ENCODE results near the gene C4orf50.

DNA sequence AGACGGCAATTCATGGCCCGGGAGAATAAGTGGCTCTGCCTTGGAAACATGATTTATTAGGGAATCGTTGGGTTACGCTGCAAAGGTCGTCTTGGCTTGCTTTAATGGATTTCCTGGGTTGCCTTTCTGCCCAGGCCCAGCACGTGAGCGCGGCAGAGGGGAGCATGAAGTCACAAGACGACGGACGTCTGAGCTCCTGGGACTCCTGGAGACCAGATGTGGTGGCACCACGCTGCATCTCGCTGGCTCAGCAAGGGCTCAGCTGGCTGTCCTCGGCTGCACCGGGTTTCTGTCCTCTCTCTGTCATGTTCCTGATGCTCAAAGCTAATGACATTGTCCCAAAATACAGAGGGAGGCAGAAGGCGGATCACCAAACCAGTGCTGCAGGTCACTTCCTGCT lies 61.2 kb downstream of the C4orf50 start:
- TF ChIP-seq, protein P1, sequence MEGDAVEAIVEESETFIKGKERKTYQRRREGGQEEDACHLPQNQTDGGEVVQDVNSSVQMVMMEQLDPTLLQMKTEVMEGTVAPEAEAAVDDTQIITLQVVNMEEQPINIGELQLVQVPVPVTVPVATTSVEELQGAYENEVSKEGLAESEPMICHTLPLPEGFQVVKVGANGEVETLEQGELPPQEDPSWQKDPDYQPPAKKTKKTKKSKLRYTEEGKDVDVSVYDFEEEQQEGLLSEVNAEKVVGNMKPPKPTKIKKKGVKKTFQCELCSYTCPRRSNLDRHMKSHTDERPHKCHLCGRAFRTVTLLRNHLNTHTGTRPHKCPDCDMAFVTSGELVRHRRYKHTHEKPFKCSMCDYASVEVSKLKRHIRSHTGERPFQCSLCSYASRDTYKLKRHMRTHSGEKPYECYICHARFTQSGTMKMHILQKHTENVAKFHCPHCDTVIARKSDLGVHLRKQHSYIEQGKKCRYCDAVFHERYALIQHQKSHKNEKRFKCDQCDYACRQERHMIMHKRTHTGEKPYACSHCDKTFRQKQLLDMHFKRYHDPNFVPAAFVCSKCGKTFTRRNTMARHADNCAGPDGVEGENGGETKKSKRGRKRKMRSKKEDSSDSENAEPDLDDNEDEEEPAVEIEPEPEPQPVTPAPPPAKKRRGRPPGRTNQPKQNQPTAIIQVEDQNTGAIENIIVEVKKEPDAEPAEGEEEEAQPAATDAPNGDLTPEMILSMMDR (IDR thresholded peaks at IDR 0.05): no peak
- TF ChIP-seq POLR2A (IDR thresholded peaks at IDR 0.05): no peak
